Activated CD4-positive, CD25-positive, alpha-beta regulatory T cell treated with anti-CD3 and anti-CD28 coated beads, Interleukin-2, amount 50 U/mL, for 16 hours (primary cell): ENCODE measurements around the gene NOC2L.

Experiments used
- DNase-seq: peaks from one replicate; pipeline ENCODE4 v3.0.0-alpha.2; 2020; ENCODE audit warnings: low read depth, low spot score

NOC2L gene

GRCh38 chr1:942864-943533, 16.1 kb downstream of the NOC2L start:
- no peak for DNase-seq

DNA sequence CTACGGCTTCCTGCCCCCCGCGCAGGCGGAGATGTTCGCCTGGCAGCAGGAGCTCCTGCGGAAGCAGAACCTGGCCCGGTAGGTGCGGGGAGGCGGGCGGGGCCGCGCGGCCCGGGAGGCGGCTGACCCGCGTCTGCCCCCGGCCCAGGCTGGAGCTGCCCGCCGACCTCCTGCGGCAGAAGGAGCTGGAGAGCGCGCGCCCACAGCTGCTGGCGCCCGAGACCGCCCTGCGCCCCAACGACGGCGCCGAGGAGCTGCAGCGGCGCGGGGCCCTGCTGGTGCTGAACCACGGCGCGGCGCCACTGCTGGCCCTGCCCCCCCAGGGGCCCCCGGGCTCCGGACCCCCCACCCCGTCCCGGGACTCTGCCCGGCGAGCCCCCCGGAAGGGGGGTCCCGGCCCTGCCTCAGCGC, 16.6 kb downstream of the NOC2L start:
- DNase-seq, result no peak

GRCh38 chr1:941588-942383, 17.3 kb downstream of the NOC2L start:
- DNase-seq, result no peak

GRCh38 chr1:941015-941587, 18.0 kb downstream of the NOC2L start:
- no peak for DNase-seq

DNA sequence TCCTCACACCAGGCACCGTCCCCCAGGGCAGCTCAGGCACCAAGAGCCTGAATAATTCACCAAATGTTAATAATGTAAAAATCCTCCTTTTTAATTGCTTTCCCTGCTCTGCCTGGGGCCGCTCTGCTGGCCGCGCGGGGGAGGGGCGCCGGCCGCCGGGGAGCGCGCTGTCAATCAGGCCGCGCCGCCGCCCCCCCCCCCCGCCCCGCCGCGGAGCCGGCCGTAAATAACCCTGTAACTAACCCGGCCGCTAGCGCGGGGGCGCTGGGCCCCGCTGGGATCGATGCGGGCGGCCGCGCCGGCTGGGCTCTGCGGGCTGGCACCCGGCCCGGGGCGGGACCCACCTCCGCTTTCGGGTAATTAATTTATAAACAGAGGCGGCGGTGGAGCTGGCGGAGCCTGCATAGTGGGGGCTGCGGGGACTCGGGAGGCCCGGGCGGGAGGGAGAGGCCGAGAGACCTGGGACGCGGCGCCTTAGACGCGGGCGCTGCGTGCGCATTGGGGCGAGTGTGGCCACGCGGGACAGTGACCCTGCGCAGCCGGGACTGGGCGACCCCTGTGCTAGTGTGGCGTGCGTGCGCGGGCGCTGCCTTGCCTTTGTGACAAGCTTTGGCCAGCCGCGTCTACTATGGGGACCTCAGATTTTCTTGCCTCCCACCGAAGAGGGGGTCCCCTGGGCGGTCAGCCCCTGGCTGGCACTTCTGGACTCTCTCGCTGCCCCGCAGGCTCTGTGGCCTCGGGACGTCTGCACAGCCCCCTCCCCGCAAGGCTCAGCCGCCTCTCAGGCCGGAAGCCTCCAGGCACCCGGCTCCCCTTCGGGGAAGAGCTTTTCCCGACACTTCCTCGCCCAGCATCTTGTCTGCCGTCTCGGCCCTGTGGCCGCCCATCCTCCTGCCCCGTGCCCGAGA, 18.7 kb downstream of the NOC2L start:
- no peak for DNase-seq

DNA sequence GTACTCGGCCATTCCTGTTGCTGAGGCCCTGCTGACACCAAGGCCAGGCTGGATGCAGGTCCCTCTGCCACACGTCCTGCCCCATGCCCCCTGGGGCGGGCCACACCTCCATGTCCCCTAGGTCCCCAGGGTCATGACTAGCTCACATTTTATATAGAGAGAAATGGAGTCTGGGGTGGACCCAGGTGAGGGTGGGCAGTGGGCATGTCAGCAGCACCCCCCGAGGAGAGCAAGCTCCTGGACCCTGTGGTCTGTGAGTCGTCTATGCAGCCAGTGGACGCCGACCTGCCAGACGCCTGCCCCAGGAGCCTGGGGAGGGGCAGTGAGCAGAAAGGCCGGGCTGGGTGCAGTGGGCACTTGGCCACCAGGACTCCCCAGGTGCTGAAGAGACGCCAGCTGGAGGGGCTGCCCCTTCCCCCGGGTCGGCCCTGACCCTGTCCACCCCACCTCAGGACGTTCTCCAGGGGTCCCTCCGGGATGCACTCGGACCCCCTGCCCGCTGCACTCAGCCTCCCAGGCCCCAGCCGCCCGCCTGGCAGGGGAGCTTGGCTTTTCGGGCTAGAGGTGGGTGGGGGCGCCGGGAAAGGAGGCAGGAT, 19.4 kb downstream of the NOC2L start:
- DNase-seq, result no peak

- no peak for DNase-seq
These were observed 20.2 kb downstream of the NOC2L start for GRCh38 chr1:938711-939489.

GRCh38 chr1:938088-938683, 20.9 kb downstream of the NOC2L start:
- DNase-seq, result no peak

DNA sequence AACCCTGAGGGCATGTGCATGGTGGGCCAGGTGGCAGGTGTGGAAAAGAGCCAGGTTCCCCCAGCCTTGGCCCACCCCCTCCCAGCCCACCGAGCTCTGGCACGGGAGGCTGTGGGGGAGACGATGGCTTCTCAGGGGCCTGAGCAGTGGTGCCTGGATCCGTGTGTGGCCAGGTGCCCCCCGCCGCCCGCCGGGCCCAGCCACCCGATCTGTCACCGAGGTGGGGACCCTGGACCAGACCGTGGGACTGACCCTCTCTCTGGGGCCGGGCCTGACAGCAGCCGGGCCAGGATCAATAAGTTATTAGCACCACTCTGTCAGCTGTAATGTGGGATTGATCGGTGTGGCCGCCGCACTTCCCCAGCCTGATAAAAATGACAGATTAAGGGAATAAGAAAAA, 21.5 kb downstream of the NOC2L start:
- DNase-seq, result no peak

DNA sequence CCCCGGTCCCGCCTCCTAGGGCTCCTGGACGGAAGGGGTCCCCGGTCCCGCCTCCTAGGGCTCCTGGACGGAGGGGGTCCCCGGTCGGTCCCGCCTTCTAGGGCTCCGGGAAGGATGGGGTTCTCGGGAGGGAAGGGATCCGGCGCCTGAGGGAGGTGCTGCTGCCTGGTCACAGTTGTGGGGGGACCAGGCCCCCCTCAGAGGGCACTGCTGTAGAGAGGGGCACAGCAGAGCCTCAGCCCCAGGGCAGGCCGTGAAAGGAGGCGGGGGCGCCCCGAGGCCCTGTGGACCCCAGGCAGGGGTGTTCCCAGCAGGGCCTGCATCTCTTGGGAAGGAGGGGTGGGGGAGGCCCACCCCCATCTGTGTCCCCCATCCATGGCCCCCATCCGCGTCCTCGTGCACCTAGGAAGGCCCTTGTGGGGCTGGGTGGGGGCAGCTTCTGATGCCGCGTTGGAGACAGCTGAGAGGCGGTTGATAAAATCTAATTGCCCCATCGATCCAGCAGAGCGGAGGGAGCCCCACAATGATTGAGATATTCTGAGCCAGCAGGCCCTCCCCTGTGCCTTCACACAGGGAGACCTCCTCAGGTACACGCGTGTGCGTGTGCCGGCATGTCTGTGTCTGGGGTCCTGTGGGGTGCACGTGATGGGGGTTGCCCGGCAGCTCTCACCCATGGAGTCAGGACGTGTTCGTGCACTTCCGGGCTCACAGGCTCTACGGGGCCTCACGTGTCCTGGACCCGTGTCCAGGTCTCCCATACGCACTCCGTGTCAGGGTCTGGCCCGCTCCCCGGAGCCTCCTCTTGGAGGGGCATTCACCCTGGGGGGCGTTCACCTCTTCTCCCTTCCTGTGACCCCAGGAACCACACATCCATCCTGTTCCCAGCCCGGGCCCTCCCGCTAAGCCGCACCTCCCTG, 22.4 kb downstream of the NOC2L start:
- no peak for DNase-seq

GRCh38 chr1:935751-936231, 23.3 kb downstream of the NOC2L start:
- DNase-seq, result no peak

- no peak for DNase-seq
These were observed 23.9 kb downstream of the NOC2L start for GRCh38 chr1:934991-935750.

DNA sequence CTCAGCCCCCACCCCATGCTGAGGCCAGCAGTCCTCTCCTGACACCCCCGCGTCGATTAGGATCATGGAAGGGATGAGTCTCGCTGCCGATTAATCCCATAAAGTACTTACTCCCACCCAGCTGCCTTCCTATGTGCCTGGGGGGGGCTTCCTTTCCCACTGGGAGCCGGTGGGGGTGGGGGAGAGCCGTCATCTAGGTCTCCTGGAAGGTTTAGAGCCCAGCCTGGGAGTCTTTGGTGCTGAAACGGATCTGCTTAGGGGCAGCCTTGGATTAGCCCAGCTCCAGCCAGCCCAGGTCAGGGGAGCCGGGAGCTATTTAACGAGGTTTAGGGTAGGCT, 25.5 kb downstream of the NOC2L start:
- no peak for DNase-seq

DNA sequence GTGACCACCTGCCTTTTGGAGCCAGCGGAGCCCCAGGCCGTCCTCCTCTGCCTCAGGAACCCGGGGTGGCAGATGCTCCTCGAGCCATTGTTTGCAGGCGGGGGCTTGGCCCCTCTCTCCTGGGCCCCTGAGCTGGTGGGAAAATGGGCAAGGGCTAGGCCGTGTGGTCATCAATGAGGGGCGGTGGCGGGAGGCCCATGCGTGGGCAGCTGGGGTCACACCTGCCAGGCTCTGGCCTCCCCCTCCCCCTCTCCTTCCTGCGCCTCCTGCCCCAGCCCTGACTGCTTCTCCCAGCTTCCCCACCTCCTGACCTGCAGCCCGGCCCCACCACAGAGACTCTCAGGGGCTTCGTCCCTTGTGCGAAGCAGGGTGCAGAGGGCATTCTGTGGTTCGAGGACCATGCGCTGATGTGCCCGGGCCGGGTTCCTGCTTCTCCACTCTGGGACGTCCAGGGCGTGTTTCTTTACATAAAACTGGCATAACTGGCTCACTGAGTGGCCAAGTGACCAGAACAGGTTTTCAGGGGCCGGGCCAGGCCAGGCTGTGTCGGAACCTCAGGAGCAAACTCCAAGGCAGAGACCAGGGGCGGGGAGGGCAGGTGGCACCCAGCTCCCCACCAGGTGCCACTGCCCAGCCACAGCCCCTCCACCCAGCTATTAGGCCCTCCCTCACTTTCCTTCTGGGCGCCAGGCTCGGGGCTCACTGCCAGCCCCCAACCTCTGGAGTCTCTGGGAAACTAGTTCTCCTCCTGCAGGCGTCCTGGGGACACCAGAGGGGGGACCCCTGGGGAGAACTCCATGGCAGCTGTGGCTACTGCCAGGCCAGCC, 26.1 kb downstream of the NOC2L start:
- DNase-seq, result no peak

- DNase-seq, result no peak
These were observed 26.9 kb downstream of the NOC2L start for GRCh38 chr1:932173-932510.

DNA sequence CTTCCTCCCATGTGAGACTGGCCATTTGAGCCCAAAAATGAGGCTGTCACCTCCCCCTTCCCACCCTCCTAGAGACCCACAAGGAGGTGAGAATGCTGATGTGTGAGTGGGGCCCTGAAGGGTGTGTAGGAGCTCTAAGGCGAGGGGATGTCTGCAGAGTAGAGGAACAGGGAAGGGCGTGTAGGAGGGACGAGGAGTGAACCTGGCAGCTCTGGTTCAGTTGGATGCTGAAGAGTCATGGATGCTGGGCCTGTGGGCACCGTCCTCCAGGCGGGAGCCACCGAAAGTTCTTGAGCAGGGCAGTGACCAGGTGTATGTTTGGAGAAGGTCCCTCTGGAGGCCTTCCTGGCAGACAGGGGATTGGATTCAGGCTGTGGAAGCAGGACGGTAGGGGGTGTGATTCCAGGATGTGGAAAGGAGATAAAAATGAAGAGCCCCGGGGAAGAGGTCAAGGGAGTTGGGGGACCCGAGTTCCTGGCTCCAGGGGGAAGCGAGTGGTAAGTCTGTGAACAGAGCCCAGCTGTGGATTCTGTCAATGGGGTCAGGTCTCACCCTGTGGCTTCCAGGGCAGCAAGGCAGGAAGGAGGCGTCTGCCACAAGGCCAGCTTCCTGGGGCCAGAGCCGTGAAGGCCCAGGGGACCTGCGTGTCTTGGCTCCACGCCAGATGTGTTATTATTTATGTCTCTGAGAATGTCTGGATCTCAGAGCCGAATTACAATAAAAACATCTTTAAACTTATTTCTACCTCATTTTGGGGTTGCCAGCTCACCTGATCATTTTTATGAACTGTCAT, 27.5 kb downstream of the NOC2L start:
- DNase-seq, result no peak

GRCh38 chr1:930633-931138, 28.4 kb downstream of the NOC2L start:
- DNase-seq, result no peak
